CD4-positive, alpha-beta memory T cell (primary cell): Measurements from ENCODE around the gene ATOSB. TPM values are rescaled to one million over a fixed set of nuclear protein-coding genes. Genes with fewer than 3 reads are reported as not detected.

Source experiments
- CTCF ChIA-PET: fragments of 350-600 bp; sonication (Branson Sonifier 250); formaldehyde crosslinking; loops from one replicate; lab custom pipeline; 2021; ENCODE audit warnings: inconsistent platforms; ENCODE audit not compliant: partially characterized antibody; lab: Charles Lee
- POLR2A ChIA-PET: fragments of 350-600 bp; sonication (Branson Sonifier 250); formaldehyde crosslinking; loops from one replicate; lab custom pipeline; 2021; ENCODE audit not compliant: partially characterized antibody; lab: Charles Lee
- DNase-seq, 5 donors: peaks; one replicate each; pipeline versions ENCODE4 v3.0.0 to v3.0.0-alpha.2; 2020 to 2022; ENCODE audit warnings: mixed read lengths in 1 of 5
- H3K27ac ChIP-seq: one replicate; pipeline ENCODE4 v1.7.0; 2013; ENCODE audit warnings: low read depth, low read length
- H3K27me3 ChIP-seq: 2 replicates; pipeline ENCODE4 v1.7.0; 2013; ENCODE audit warnings: mild to moderate bottlenecking, low read length, moderate library complexity; ENCODE audit not compliant: insufficient read depth
- H3K36me3 ChIP-seq: 2 replicates; pipeline ENCODE4 v1.7.0; 2013; ENCODE audit warnings: mild to moderate bottlenecking, low read length, moderate library complexity; ENCODE audit not compliant: insufficient read depth
- H3K4me1 ChIP-seq: 2 replicates; pipeline ENCODE4 v1.7.0; 2013; ENCODE audit warnings: mild to moderate bottlenecking, low read length, moderate library complexity; ENCODE audit not compliant: insufficient read depth
- H3K4me3 ChIP-seq, 2 donors: one replicate each; pipeline ENCODE4 v1.7.0; 2013; ENCODE audit warnings: low read length in 2 of 2, mild to moderate bottlenecking in 1 of 2
- H3K9me3 ChIP-seq, 2 donors: one replicate each; pipeline ENCODE4 v1.7.0; 2013; ENCODE audit warnings: low read length in 2 of 2, control low read depth in 1 of 2; ENCODE audit not compliant: control insufficient read depth in 1 of 2
- H3K27ac Mint-ChIP-seq, 7 donors: one replicate each; pipeline ENCODE4 v1.8.0; 2020 to 2021; ENCODE audit warnings: mixed read lengths in 7 of 7, mild to moderate bottlenecking in 6 of 7, inconsistent platforms in 3 of 7, moderate library complexity in 3 of 7
- H3K27me3 Mint-ChIP-seq, 2 donors: one replicate each; pipeline ENCODE4 v1.8.0; 2020 to 2021; ENCODE audit warnings: mixed read lengths in 2 of 2
- H3K36me3 Mint-ChIP-seq, 2 donors: one replicate each; pipeline ENCODE4 v1.8.0; 2020 to 2021; ENCODE audit warnings: mixed read lengths in 2 of 2, inconsistent platforms in 1 of 2, mild to moderate bottlenecking in 1 of 2
- H3K4me1 Mint-ChIP-seq, 4 donors: one replicate each; pipeline ENCODE4 v1.8.0; 2020 to 2021; ENCODE audit warnings: mixed read lengths in 4 of 4, mild to moderate bottlenecking in 1 of 4
- H3K4me3 Mint-ChIP-seq, 8 donors: one replicate each; pipeline ENCODE4 v1.8.0; 2020 to 2021; ENCODE audit warnings: mixed read lengths in 8 of 8, mild to moderate bottlenecking in 7 of 8, moderate library complexity in 6 of 8, inconsistent platforms in 3 of 8
- H3K9me3 Mint-ChIP-seq, 8 donors: one replicate each; pipeline ENCODE4 v1.8.0; 2020 to 2021; ENCODE audit warnings: mixed read lengths in 8 of 8, mild to moderate bottlenecking in 5 of 8, inconsistent platforms in 3 of 8, moderate library complexity in 1 of 8
- intact Hi-C: fragments of 100-400 bp; cut with micrococcal nuclease; formaldehyde crosslinking; loops from one replicate; pipeline ENCODE4 v1.15.1; 2023
- polyA plus RNA-seq, 2 donors: library from polyadenylated mRNA; unstranded; fragments of 300-500 nt; fragmentation: Illumina TruSeq; gene quantifications; one replicate each; pipeline ENCODE4 v1.2.3, GENCODE V29; 2021
- total RNA-seq, 2 experiments: library from RNA; stranded (reverse); gene quantifications; one replicate each; pipeline ENCODE4 v1.2.3, GENCODE V29; 2021

The ATOSB gene
- total RNA-seq = 1 to 10 TPM; 8.6 to 9.1 TPM
- polyA plus RNA-seq = 10 to 100 TPM in 1 of 2 donors, 1 to 10 TPM in 1; 3.7 to 10.1 TPM

GRCh38 chr9:35115680-35116538, at the start of gene ATOSB:
Gene ATOSB, minus strand, starts transcription at chr9:35115862. Its CDS starts 7,588 bp downstream, at chr9:35108274.
- ChIA-PET POLR2A (interaction anchor here (0.7 to 3.6 kb wide), 7 partner anchors 12 to 698 kb away, joined by 3 to 46 read pairs (median 3); partner anchors contain the start of genes PIGO, STOML2 and VCP), CTCF (interaction anchor here (0.8 to 3.3 kb wide), 14 partner anchors 8 to 766 kb away, joined by 3 to 41 read pairs (median 6); partner anchors contain the start of genes PIGO, STOML2 and UNC13B)
- Histone ChIP-seq H3K36me3 (no peaks in the 10 kb centered on the region), H3K27me3 (no peaks in the 10 kb centered on the region), H3K9me3 (no peaks in the 10 kb centered on the region), H3K4me3 (peak within 1 kb of the TSS; percentile 86 to 88), H3K27ac (peak within 1 kb of the TSS; percentile 68), H3K4me1 (peaks cover 50% of the 10 kb centered on the region)
- H3K4me1 Mint-ChIP-seq = peaks cover 39 to 58% (median 43%) of the 10 kb centered on the region in 4 donors
- no peaks in the 10 kb centered on the region for H3K9me3 Mint-ChIP-seq
- H3K27ac Mint-ChIP-seq = peak within 1 kb of the TSS; percentile 92 to 99 (median 96)
- peak; percentile 88 to 96 (median 90) for DNase-seq
- H3K36me3 Mint-ChIP-seq = peaks cover 0 to 4% of the 10 kb centered on the region in 2 donors
- no peaks in the 10 kb centered on the region for H3K27me3 Mint-ChIP-seq
- peak within 1 kb of the TSS; percentile 89 to 95 (median 93) for H3K4me3 Mint-ChIP-seq
- intact Hi-C loops = loop anchor here (1.0 to 5.0 kb wide), 14 partner anchors 13 to 711 kb away; partner anchors contain the start of genes CREB3, DNAJB5, HINT2 and PIGO

DNA sequence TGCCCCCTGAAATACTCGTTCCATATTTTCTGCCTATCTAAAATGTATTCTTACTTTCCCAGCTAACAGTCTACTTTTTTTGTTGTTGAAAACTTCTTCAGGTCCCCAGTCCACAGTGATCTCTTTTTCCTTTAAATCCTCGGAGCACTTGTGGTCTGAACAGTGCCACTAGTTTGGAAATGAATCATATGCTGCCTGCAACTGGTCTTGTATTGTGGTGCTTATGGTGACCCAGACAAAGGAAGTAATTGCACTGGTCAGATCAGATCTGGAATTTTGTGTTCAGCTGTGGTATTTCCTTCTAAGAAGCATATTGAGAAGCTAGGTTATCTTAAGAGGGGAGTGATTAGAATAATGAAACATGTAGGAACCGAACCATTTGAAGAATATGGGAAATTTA, 49.0 kb upstream of the ATOSB start:
- Mint-ChIP-seq H3K9me3 (no peaks in the 10 kb centered on the region), H3K27me3 (peaks cover 0 to under 1% of the 10 kb centered on the region in 2 donors), H3K4me1 (peaks cover 7 to 18% (median 13%) of the 10 kb centered on the region in 4 donors), H3K36me3 (peaks cover 0 to 7% of the 10 kb centered on the region in 2 donors), H3K27ac (peak overlapping the region in 1 of 7 donors; percentile 25), H3K4me3 (no peak overlapping the region)
- ChIA-PET POLR2A (no interaction called here), CTCF (interaction anchor here (0.7 to 1.3 kb wide), 2 partner anchors 47 to 94 kb away, joined by 3 read pairs; no protein-coding TSS in a partner anchor)
- Histone ChIP-seq H3K9me3 (no peaks in the 10 kb centered on the region), H3K27ac (no peak overlapping the region), H3K4me3 (no peak overlapping the region), H3K27me3 (no peaks in the 10 kb centered on the region), H3K36me3 (no peaks in the 10 kb centered on the region), H3K4me1 (peaks cover 11% of the 10 kb centered on the region)
- DNase-seq = no peak
- intact Hi-C loops = no loop called here

DNA sequence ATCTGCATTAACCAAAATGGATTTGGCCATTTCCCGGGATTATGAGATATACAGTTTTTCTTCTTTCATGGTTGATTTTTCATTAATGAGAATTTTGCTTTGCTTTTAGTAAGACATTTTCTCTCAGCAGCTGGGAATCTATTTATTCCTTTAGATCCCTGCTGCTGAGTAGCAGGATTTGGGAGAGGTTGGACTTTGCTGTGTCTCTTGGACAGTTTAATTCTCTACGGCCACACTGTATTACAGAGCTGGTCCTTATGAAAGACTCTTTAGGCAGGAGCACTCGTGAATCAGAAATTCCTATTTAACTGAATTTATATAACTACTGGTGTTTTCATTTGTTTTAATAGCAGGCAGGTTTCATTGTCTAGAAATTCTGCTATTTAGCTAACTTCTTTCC, 47.8 kb upstream of the ATOSB start:
- CTCF ChIA-PET = interaction anchor here (1.5 kb wide), 1 partner anchor 46 kb away, joined by 4 read pairs; no protein-coding TSS in a partner anchor

GRCh38 chr9:35162605-35163315, 47.1 kb upstream of the ATOSB start:
- intact Hi-C loops = no loop called here
- Mint-ChIP-seq H3K4me3 (peak overlapping the region; percentile 88 to 96 (median 94)), H3K9me3 (no peaks in the 10 kb centered on the region), H3K36me3 (peaks cover 0 to 7% of the 10 kb centered on the region in 2 donors), H3K27ac (peak overlapping the region in 6 of 7 donors; percentile 14 to 84 (median 74)), H3K4me1 (peaks cover 11 to 32% (median 18%) of the 10 kb centered on the region in 4 donors), H3K27me3 (no peaks in the 10 kb centered on the region)
- Histone ChIP-seq H3K27ac (peak overlapping the region; percentile 20), H3K4me3 (peak overlapping the region; percentile 50 to 73), H3K9me3 (no peaks in the 10 kb centered on the region), H3K36me3 (no peaks in the 10 kb centered on the region), H3K27me3 (no peaks in the 10 kb centered on the region), H3K4me1 (peaks cover 17% of the 10 kb centered on the region)
- DNase-seq = peak in 2 of 5 donors; percentile 3 to 13
- POLR2A ChIA-PET = interaction anchor here (2.3 kb wide), 1 partner anchor 83 kb away, joined by 10 read pairs; the partner anchor contains the start of gene FANCG
- CTCF ChIA-PET = interaction anchor here (1.1 to 1.6 kb wide), 5 partner anchors 45 to 460 kb away, joined by 3 to 4 read pairs (median 3); partner anchors contain the start of gene ATOSB

More for the DNA sequence above, 47.8 kb upstream of the ATOSB start:
- Mint-ChIP-seq H3K4me1 (peaks cover 11 to 31% (median 18%) of the 10 kb centered on the region in 4 donors), H3K4me3 (peak overlapping the region in 3 of 8 donors; percentile 0 to 60 (median 7)), H3K27me3 (no peaks in the 10 kb centered on the region), H3K9me3 (no peaks in the 10 kb centered on the region), H3K27ac (no peak overlapping the region), H3K36me3 (peaks cover 0 to 7% of the 10 kb centered on the region in 2 donors)
- H3K36me3 ChIP-seq = no peaks in the 10 kb centered on the region
- H3K9me3 ChIP-seq = no peaks in the 10 kb centered on the region
- intact Hi-C loops = no loop called here
- no peak for DNase-seq
- H3K27ac ChIP-seq = no peak overlapping the region
- no peak overlapping the region for H3K4me3 ChIP-seq
- H3K27me3 ChIP-seq = no peaks in the 10 kb centered on the region
- H3K4me1 ChIP-seq = peaks cover 17% of the 10 kb centered on the region
- POLR2A ChIA-PET = interaction anchor here (2.3 kb wide), 1 partner anchor 83 kb away, joined by 10 read pairs; the partner anchor contains the start of gene FANCG

- H3K9me3 Mint-ChIP-seq = no peaks in the 10 kb centered on the region
- peak within 1 kb of the TSS; percentile 50 to 73 for H3K4me3 ChIP-seq
- no peaks in the 10 kb centered on the region for H3K27me3 Mint-ChIP-seq
- H3K27me3 ChIP-seq = no peaks in the 10 kb centered on the region
- peaks cover 0 to 7% of the 10 kb centered on the region in 2 donors for H3K36me3 Mint-ChIP-seq
- intact Hi-C loops = loop anchor here (1.0 kb wide), 1 partner anchor 46 kb away; no protein-coding TSS in a partner anchor
- H3K4me3 Mint-ChIP-seq = peak within 1 kb of the TSS; percentile 88 to 96 (median 94)
- H3K9me3 ChIP-seq = no peaks in the 10 kb centered on the region
- ChIA-PET POLR2A (interaction anchor here (1.0 to 2.3 kb wide), 2 partner anchors 82 to 89 kb away, joined by 3 to 10 read pairs; partner anchors contain the start of genes FANCG and VCP), CTCF (interaction anchor here (0.9 to 1.6 kb wide), 6 partner anchors 35 to 459 kb away, joined by 3 to 4 read pairs (median 3); partner anchors contain the start of gene ATOSB)
- peak within 1 kb of the TSS; percentile 53 to 88 (median 78) for H3K27ac Mint-ChIP-seq
- H3K4me1 ChIP-seq = peaks cover 17% of the 10 kb centered on the region
- peaks cover 11 to 32% (median 18%) of the 10 kb centered on the region in 4 donors for H3K4me1 Mint-ChIP-seq
- DNase-seq = peak; percentile 58 to 73 (median 65)
- peak within 1 kb of the TSS; percentile 20 for H3K27ac ChIP-seq
- no peaks in the 10 kb centered on the region for H3K36me3 ChIP-seq
Observed at GRCh38 chr9:35161713-35162604, 46.3 kb upstream of the ATOSB start, which contains the start of gene UNC13B. Gene UNC13B, plus strand, starts transcription at chr9:35162009. Its CDS starts 275 bp downstream, at chr9:35162284.
